HG03103 (cell line): ENCODE data around the gene TMEM233.
"Not testable (repeated sequence)": the region's sequence is repeated elsewhere in the genome, so short reads cannot be mapped to it uniquely, and the experiment has no call there.

Source experiments
- ATAC-seq: cut with Tn5 transposase; IDR thresholded peaks from one replicate; pipeline ENCODE4 v1.9.1; 2021; ENCODE audit warnings: low read depth; ENCODE audit not compliant: unreplicated experiment

TMEM233 gene

GRCh38 chr12:119603767-119604166 lies 10.2 kb downstream of the TMEM233 start:
- ATAC-seq = no peak

DNA sequence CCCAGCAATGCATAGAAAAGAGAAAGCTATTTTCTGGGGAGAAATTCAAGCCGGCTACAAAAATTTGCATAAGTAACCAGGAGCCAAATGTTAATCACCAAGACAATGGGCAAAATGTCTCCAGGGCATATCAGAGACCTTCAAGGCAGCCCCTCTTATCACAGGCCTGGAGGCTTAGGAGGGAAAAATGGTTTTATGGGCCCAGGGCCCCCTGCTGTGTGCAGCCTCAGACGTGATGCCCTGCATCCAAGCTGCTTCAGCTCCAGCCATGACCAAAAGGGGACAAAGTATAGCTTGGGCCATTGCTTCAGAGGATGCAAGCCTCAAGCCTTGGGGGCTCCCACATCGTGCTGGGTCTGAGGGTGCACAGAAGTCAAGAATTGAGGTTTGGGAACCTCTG lies 15.8 kb downstream of the TMEM233 start:
- ATAC-seq = no peak

DNA sequence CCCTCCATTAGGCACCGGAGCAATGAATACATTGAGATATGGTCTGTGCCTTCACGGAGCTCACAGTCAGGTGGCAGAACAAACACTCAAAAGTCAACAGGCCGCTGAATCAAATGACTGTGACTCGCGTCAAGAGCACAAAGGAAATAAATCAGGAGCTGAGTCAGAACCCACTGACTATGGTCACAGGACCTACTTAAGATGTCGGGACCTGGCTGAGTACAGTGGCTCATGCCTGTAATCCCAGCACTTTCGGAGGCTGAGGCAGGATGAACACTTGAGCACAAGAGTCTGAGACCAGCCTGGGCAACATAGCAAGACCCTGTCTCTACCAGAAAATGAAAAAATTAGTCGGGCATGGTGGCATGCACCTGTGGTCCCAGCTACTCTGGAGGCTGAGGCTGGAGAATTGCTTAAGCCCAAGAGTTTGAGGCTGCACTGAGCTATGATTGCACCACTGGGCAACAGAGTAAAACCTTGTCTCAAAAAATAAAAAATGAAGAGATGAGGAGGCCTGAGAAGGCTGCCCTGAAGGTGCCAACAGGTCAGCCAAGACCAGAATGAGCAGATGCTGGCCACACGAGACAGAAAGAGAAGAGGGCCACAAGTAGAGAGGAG lies 19.9 kb downstream of the TMEM233 start:
- no peak for ATAC-seq

DNA sequence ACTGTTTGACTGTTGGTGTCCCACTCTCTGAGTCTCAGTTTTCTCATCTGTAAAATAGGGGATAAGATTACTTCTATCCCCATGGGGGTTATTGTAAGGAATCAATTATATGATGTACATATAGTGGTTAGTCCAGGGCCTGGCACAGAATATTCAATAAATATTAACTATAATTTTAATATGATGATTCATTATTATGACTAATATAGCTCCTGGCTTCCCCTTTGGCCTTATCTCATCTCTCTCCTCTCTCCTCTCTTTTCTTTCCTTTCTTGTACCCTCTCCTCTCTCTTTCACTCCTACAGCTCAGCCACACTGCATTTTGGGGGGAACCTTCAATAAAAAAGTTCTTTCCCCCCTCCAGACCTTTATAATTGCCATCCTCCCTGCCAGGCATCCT lies 21.1 kb downstream of the TMEM233 start:
- no peak for ATAC-seq

- ATAC-seq = no peak
Measured at GRCh38 chr12:119615518-119616475, 22.2 kb downstream of the TMEM233 start.

DNA sequence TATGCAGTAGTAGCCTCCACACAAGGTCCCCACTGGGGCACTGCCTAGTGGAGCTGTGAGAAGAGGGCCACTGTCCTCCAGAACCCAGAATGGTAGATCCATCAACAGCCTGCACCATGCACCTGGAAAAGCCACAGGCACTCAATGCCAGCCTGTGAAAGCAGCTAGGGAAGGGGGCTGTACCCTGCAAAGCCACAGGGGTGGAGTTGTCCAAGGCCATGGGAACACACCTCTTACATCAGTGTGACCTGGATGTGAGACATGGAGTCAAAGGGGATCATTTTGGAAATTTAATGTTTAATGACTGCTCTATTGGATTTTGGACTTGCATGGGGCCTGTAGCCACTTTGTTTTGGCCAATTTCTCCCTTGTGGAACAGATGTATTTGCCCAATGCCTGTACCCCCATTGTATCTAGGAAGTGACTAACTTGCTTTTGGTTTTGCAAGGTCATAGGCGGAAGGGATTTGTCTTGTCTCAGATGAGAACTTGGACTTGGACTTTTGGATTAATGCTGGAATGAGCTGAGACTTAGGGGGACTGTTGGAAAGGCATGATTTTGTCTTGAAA lies 24.8 kb downstream of the TMEM233 start:
- ATAC-seq = not testable (repeated sequence)

DNA sequence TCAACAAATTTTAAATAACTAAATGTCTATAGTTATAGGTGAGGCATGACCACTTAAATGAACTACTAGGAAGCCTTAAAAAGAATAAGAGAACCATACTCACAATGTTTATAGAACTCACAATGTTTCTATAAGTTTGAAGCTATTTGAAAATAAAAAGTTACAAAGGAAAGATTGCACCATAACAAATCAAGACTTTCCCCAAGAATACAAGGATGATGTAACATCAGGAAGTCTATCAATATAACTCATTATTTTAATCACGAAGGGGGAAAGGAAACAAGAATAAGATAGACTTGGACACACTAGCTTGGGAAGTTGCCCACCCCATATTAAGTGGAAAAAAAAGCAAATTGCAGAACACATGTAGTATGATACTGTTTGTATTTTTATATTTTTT lies 26.9 kb downstream of the TMEM233 start:
- no peak for ATAC-seq

DNA sequence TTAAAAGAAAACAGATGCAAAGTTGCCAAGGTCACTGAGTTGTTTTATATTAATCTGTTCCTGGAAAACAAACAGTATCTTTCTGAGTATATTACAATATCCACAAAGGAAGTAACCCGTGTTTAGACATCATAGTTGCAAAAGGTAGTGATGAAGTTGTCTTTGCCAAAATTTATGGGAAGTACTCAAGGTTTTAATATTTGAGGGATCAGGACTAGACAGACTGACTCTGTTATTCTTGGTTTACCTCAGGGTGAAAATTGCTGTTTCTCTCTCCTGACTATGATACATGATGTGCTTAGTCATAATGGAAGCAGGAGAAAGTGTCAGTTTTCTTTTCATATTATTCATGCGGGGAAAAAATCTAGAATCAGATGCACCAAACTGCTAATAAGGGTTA lies 28.3 kb downstream of the TMEM233 start:
- ATAC-seq = no peak

DNA sequence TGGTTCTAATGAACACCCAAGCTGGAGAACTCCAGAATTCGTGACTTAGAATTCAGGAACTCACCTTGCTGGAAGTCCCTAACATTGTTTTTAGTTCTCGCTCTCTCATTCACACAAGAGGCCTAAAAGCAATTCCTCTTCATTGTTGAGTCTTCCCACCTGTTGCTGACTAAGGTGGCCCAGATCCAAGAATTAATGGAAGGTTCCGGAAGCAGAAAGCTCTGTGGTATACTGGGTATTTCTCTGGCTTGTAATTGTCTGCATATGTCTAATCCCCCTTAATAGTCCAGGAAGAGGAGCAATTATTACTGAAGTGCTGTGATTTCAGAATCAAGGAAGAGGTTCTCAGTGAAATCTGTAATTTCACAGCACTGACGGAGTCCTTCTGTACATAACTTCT lies 31.4 kb downstream of the TMEM233 start:
- no peak for ATAC-seq

GRCh38 chr12:119627019-119627643 lies 33.6 kb downstream of the TMEM233 start:
- ATAC-seq = no peak

- no peak for ATAC-seq
Measured at GRCh38 chr12:119627686-119628085, 34.1 kb downstream of the TMEM233 start.

DNA sequence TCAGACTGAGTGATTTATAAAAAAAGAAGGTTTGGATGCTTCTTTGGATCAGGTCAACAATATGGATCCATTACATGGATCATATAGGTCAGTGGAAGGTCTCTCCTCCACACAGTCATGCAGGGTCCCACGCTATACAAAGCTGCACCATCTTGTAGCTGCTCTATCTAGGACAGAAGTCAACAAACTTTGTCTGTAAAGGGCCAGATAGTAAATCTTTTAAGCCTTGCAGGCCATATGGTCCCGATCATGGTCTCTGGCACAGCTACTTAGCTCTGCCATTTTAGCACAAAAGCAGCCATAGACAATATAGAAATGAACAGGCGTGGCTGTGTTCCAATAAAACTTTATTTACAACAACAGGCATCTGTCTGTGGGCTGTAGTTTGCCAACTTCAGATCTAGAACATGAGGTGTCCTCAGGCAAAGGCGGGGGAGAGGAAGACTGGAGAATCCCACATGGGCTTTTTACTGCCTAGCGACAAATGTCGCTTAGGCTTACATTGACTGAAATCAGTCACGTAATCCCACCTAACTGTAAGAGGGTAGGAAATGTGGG lies 36.7 kb downstream of the TMEM233 start:
- ATAC-seq = no peak

DNA sequence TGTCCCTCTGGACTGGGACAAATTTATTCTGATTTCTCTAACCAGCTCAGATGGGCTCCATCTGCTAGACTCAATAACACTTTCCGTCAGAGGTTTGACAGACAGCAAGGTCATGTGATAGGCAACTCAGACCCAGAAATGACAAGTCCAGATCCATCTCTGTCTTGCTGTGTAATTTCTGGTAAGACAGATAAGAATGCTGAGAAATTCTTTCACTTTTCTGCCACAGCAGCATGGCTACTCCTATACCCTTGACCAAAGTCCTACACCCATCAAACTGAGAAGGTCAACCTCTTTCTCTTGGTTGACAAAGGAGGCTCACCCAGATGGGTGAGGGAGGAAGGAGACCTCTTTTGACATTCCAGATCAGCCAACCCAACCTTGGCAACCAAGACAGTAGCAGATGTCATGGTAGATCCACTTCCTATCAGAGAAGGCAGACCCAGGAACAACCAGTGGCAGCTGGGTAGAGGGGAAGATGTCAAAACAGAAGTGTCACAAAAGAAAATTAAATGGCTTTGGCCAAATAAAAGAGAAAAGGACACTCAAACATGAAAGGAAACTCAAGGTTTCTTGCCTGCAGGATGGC lies 37.5 kb downstream of the TMEM233 start:
- ATAC-seq = no peak

GRCh38 chr12:119631930-119632678 lies 38.5 kb downstream of the TMEM233 start:
- ATAC-seq = no peak

GRCh38 chr12:119634743-119635142 lies 41.2 kb downstream of the TMEM233 start:
- ATAC-seq = no peak

GRCh38 chr12:119642986-119643385 lies 49.4 kb downstream of the TMEM233 start:
- no peak for ATAC-seq

GRCh38 chr12:119644930-119645329 lies 51.4 kb downstream of the TMEM233 start:
- no peak for ATAC-seq

DNA sequence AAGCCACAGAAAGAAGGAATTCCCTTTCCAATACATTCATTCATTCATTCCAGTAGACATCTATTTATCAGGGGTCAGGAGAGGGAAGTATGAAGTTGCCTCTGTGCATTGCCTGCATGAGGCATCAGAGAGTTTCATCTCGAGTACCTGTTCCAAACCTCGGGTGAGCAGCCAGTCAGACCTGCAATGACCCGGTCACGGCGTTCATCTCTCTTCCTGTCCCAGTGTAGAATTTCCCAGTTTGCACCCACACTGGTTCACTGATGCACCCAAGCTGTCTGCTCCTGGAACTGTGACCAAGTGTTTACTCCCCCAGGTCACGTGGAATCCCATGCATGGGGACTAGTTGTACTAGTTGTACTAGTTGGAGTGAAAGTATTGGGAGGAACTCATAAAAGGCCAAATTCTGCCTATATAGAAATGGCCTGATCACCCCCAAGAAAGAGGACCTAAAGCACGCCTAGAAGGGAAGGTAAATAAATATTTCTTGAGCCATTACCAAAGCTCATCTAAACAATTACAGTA lies 52.0 kb downstream of the TMEM233 start:
- ATAC-seq = no peak

DNA sequence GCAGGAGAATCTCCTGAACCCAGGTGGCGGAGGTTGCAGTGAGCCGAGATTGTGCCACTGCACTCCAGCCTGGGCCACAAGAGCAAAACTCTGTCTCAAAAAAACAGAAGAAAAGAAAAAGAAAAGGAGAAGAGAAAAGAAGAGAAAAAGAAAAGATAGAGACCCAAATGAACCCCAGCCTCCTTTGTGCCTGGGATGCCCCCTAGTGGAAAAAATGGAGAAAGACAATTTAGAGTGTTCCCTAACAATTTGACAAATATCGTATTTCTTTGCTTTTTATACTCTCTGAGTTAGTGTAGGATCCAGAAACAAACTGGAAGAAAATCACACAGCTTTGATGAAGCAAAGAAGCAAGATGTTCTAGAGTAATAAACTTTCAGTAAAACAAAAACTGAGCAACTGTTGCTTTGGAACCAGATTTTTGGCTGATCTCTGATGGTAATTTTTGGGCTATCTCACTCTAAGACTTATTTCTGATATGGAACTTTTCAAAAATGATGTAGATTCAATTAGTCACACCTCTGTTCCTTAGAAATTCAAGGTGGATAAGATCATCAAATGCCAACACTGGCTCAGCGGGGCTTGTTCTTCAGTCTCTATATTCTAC lies 55.7 kb downstream of the TMEM233 start:
- no peak for ATAC-seq
